Glomerular visceral epithelial cell (primary cell): Measurements from ENCODE around the gene INAFM1.
"Not testable (repeated sequence)": the region's sequence is repeated elsewhere in the genome, so short reads cannot be mapped to it uniquely, and the experiment has no call there.

Experiments
- DNase-seq: peaks from one replicate; pipeline ENCODE4 v3.0.0-alpha.2; 2016; ENCODE audit errors: extremely low spot score

INAFM1 gene

GRCh38 chr19:47240996-47241918 is 33.4 kb upstream of the INAFM1 start:
- DNase-seq = peak; percentile 85

GRCh38 chr19:47241919-47242577 is 32.6 kb upstream of the INAFM1 start:
- no peak for DNase-seq

- DNase-seq = no peak
Observed at GRCh38 chr19:47243364-47243775, 31.3 kb upstream of the INAFM1 start.

GRCh38 chr19:47243776-47244547 is 30.7 kb upstream of the INAFM1 start:
- DNase-seq = peak; percentile 97

- peak; percentile 69 for DNase-seq
Observed at GRCh38 chr19:47247308-47247990, 27.2 kb upstream of the INAFM1 start.

- DNase-seq = not testable (repeated sequence)
Observed at GRCh38 chr19:47253016-47253415, 21.7 kb upstream of the INAFM1 start.

GRCh38 chr19:47253467-47253881 is 21.2 kb upstream of the INAFM1 start:
- peak; percentile 85 for DNase-seq

GRCh38 chr19:47253970-47254369 is 20.7 kb upstream of the INAFM1 start:
- no peak for DNase-seq

GRCh38 chr19:47255879-47256692 is 18.6 kb upstream of the INAFM1 start, which contains the start of gene CCDC9:
TSS of gene CCDC9 (plus strand) at chr19:47256525. CDS start at chr19:47258401, 1,876 bp downstream.
- peak; percentile 97 for DNase-seq

- DNase-seq = peak; percentile 100
Observed at GRCh38 chr19:47256693-47257410, 17.8 kb upstream of the INAFM1 start.

GRCh38 chr19:47257411-47258169 is 17.1 kb upstream of the INAFM1 start:
- DNase-seq = no peak

GRCh38 chr19:47258434-47258833 is 16.3 kb upstream of the INAFM1 start:
- DNase-seq = no peak

GRCh38 chr19:47258895-47259555 is 15.7 kb upstream of the INAFM1 start:
- no peak for DNase-seq

- DNase-seq = no peak
Observed at GRCh38 chr19:47260476-47260875, 14.2 kb upstream of the INAFM1 start.

- DNase-seq = not testable (repeated sequence)
Observed at GRCh38 chr19:47261946-47262793, 12.5 kb upstream of the INAFM1 start.

GRCh38 chr19:47264629-47265028 is 10.1 kb upstream of the INAFM1 start:
- no peak for DNase-seq

GRCh38 chr19:47266401-47266941 is 8.2 kb upstream of the INAFM1 start:
- DNase-seq = no peak
